ENCODE measurements around the gene ENTPD2. TPM values are rescaled to one million over a fixed set of nuclear protein-coding genes. Genes with fewer than 3 reads are reported as not detected.
A peak's percentile ranks its signal among the peaks of the same experiment; 100 is the strongest.

Gene ENTPD2
- total and polyA plus RNA-seq, 2 of the 4 experiments (the other 2 are of a cell fraction), result not detected

- Histone ChIP-seq H4K20me1 (ENCODE audit: insufficient read depth, low read length) (peaks cover 10% of the 10 kb centered on the region), H4K91ac (ENCODE audit: insufficient read depth, low read depth, low read length) (peak overlapping the region; percentile 4), H3K4me1 (ENCODE audit: control insufficient read depth, insufficient read depth, low read length) (peaks cover 4% of the 10 kb centered on the region), H2BK120ac (ENCODE audit: low read depth, low read length) (peak overlapping the region; percentile 40; the same call in 1 of the 2 replicates), H3K4me3 (ENCODE audit: insufficient read depth, low read depth, low read length) (peak overlapping the region; percentile 99), H2AK5ac (ENCODE audit: low read depth, low read length) (peak overlapping the region; percentile 20), H3K18ac (ENCODE audit: low read depth, low read length) (no peak overlapping the region; the same call in 1 of the 2 replicates), H4K5ac (ENCODE audit: low read depth, low read length) (no peak overlapping the region), H3K9me3 (ENCODE audit: control insufficient read depth, insufficient read depth, low read length) (no peaks in the 10 kb centered on the region), H4K8ac (ENCODE audit: low read depth in 2 of 2, low read length in 2 of 2) (peak overlapping the region; percentile 41 to 67; a peak in 2 of 4 replicates), H3K4ac (ENCODE audit: low read depth, low read length) (peak overlapping the region; percentile 84), H3K9me1 (ENCODE audit: insufficient read depth, low read length) (no peaks in the 10 kb centered on the region), H3K27me3 (ENCODE audit: control insufficient read depth, insufficient read depth, low read length) (no peaks in the 10 kb centered on the region), H2BK5ac (ENCODE audit: low read depth, low read length, poor library complexity, severe bottlenecking) (peak overlapping the region; percentile 24), H2AK9ac (replicated peaks; ENCODE audit: low read depth, low read length, poor library complexity) (peak overlapping the region; percentile 96), H3K4me2 (ENCODE audit: low read depth, low read length) (peak overlapping the region; percentile 89), H3K9ac (ENCODE audit: low read depth, low read length) (peak overlapping the region; percentile 40), H3K23ac (ENCODE audit: low read depth, low read length) (peak overlapping the region; percentile 65), H3K79me1 (ENCODE audit: low read depth in 1 of 2, low read length in 2 of 2) (peaks cover 8 to 34% of the 10 kb centered on the region in 2 experiments), H2AFZ (replicated peaks; ENCODE audit: low read length, poor library complexity) (peak overlapping the region; percentile 94), H2BK15ac (ENCODE audit: low read depth, low read length) (no peak overlapping the region), H3K36me3 (ENCODE audit: control insufficient read depth, insufficient read depth, low read length) (peaks cover 24% of the 10 kb centered on the region; the same call in 1 of the 2 replicates), H3K14ac (replicated peaks; ENCODE audit: low read depth, low read length) (peak overlapping the region; percentile 71), H2BK20ac (ENCODE audit: low read depth, low read length) (no peak overlapping the region), H3K27ac (ENCODE audit: insufficient read depth, low read length) (peak overlapping the region; percentile 13; the same call in 1 of the 2 replicates), H3K56ac (ENCODE audit: extremely low read depth, insufficient read depth, low read length) (peak overlapping the region; percentile 41)
- WGBS, 2 experiments (ENCODE audit: extremely low coverage in 2 of 2, insufficient read length in 1 of 2), result 22% methylated on average over 37 of the region's 76 CpGs; no CpG with 5 or more reads in 1 of the 2 experiments
- dilution Hi-C loops (cut with HindIII; ENCODE audit: low sequenced_read_pairs, unreplicated experiment) (no loop called here), in situ Hi-C loops (cut with MboI; ENCODE audit: low sequenced_read_pairs) (no loop called here), intact Hi-C loops (cut with micrococcal nuclease) (no loop called here)
- no TSS peak for BruUV-seq (replicated peaks)
- DNase-seq (no peak), ATAC-seq (ENCODE audit: low read depth) (peak; percentile 13)
- POLR2A ChIA-PET (ENCODE audit: unreplicated experiment), result no interaction called here
- CTCF ChIA-PET, result interaction anchor here (1.5 kb wide), 1 partner anchor 31 kb away, joined by 5 read pairs; no protein-coding TSS in a partner anchor
- no peak for TF ChIP-seq MXI1 (IDR thresholded peaks at IDR 0.05; ENCODE audit: borderline replicate concordance, low read depth, low read length)
- TF ChIP-seq RCOR1 (IDR thresholded peaks at IDR 0.05; ENCODE audit: insufficient replicate concordance, low read length), result no peak
- TF ChIP-seq, protein P1, sequence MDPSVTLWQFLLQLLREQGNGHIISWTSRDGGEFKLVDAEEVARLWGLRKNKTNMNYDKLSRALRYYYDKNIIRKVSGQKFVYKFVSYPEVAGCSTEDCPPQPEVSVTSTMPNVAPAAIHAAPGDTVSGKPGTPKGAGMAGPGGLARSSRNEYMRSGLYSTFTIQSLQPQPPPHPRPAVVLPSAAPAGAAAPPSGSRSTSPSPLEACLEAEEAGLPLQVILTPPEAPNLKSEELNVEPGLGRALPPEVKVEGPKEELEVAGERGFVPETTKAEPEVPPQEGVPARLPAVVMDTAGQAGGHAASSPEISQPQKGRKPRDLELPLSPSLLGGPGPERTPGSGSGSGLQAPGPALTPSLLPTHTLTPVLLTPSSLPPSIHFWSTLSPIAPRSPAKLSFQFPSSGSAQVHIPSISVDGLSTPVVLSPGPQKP (IDR thresholded peaks at IDR 0.05; ENCODE audit: borderline replicate concordance, low read depth, low read length), result no peak
- no peak for TF ChIP-seq SMC3 (IDR thresholded peaks at IDR 0.05; ENCODE audit: low read depth, low read length)
- TF ChIP-seq RAD21 (IDR thresholded peaks at IDR 0.05; ENCODE audit: low read length), result no peak
- no peak for TF ChIP-seq RFX5 (IDR thresholded peaks at IDR 0.05; ENCODE audit: low read depth, low read length)
- no peak for TF ChIP-seq CHD1 (IDR thresholded peaks at IDR 0.05; ENCODE audit: low read depth, low read length)
- TF ChIP-seq MAZ (IDR thresholded peaks at IDR 0.05; ENCODE audit: borderline replicate concordance, low read depth, low read length), result no peak
- TF ChIP-seq CTCF (conservative IDR thresholded peaks at IDR 0.05; ENCODE audit: low read depth, low read length), result no peak
- TF ChIP-seq FOS (IDR thresholded peaks at IDR 0.05; ENCODE audit: low read depth, low read length), result no peak
- no peak for TF ChIP-seq POLR2A (IDR thresholded peaks at IDR 0.05; ENCODE audit: low read depth, low read length)
- no peak for TF ChIP-seq NFE2L2 (IDR thresholded peaks at IDR 0.05; ENCODE audit: low read depth, low read length)
- TF ChIP-seq CEBPB (IDR thresholded peaks at IDR 0.05; ENCODE audit: low read depth, low read length), result no peak
- no peak for TF ChIP-seq MAFK (IDR thresholded peaks at IDR 0.05; ENCODE audit: low read depth, low read length)
Measured at GRCh38 chr9:137077758-137078693, 24.2 kb upstream of the ENTPD2 start.

Measured in IMR-90 (cell line).